ENCODE data around the gene OR14A2.
"Not testable (repeated sequence)": the region's sequence is repeated elsewhere in the genome, so short reads cannot be mapped to it uniquely, and the experiment has no call there.

Gene OR14A2

DNA sequence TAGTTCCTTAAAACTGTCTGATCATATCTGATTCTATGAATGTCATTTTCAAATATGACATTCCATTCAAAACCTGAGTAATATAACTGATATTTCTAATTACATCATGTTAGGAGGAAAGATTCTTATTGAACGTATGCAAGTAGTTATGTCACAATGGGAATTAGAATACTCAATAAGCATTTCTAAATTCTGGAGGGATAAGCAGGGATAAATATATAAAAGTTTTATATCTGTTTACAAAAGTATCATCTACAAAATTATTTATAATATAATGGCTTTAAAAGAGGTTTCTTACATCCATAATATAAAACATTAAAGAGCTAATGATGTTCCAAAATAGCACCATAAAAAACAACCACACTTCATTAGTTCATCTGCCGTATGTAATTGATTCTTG lies at the start of gene OR14A2:
Gene OR14A2, minus strand, starts transcription at position 101 of the 400 bp plus-strand sequence.
- DNase-seq (ENCODE audit: low spot score) = no peak

DNA sequence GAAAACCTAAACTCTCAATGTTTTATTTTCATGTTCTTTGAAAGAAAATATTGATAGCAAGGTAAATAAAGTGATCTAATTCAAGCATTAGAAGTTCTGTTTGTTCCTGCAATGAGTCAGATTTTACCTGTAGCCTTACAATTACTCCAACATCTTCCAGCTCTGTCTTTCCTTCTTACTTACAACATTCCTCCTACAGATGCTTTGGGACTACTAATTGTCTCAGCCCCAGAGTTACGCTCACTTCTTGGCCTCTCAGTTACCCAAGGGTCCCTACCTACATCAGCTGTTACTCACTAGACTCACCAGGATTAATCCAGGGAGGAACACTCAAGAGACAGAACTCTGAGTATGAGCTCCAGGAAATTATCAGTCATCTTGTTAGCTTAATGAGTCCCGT lies 49.6 kb upstream of the OR14A2 start:
- DNase-seq (ENCODE audit: low spot score) = no peak

DNA sequence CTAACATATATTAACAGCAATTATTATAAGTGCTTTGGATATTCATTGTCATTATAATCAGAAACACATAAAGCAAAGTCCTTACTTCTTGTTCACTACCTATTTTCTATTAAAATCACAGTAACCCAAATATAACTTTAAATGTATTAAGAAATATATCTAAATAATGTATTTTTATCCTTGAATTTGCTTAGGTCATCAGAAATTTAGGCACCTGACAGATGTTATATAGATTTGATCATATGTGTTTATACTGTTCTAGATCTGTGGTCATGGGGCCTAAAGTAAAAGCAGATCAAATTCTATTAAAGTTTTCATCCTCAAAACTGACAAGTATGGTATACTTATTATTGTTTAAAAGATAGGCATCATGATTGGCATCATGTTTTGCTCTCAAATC lies 21.7 kb upstream of the OR14A2 start:
- no peak for DNase-seq (ENCODE audit: low spot score)

DNA sequence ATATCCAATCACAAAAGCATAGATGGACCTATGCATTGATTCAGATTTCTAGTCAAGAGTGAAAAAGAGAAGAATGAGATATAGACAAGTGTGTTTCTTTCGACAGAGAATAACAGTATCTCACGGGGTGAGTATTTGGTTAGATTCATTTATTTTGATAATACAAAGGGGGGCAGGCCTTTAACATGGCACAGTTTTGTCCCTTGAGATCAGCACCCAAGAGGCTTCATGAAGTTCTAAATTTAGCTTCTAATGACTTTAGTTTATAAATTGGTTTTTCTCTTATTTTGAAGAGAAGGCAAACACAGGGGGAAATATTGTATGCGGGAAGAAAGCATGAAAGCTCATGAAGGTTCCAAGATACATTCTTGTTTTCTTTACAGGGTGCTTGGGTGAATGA lies 12.5 kb upstream of the OR14A2 start, which contains the start of gene OR1C1:
Gene OR1C1, minus strand, starts transcription at position 101 of the 400 bp plus-strand sequence. CDS start 2,150 bp downstream, outside the sequence.
- DNase-seq (ENCODE audit: low spot score) = no peak

DNA sequence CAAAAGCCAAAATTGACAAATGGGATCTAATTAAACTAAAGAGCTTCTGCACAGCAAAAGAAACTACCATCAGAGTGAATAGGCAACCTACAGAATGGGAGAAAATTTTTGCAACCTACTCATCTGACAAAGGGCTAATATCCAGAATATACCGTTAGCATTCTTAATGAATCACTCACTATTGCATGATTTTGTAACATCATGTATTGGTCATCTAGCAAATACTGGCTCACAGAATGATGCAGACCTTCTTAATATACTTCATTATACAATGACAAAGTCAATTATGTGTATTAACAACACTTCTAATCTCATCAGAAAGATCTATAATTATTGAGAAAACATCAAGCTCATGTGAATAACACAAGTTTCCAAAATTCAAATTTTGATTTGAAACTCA lies 6.4 kb upstream of the OR14A2 start:
- not testable (repeated sequence) for DNase-seq (ENCODE audit: low spot score)

DNA sequence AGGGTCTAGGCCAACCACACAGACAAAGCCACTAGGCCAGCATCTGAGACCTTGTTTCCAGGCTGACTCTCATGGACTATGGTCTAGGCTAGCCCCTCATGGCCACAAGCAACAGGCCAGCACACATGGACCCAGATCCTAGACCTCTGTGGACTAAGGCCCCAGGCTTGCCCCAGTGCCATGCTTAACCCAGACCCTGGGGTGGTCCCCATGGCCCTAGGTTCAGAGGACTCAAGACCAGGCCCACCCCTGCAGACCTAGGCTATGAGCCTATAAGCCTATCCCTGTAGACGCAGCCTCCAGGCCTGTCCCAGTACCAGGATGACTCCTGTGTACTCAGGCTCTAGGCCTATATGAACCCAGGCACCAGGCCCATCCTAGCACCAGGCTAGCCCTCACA lies 1.9 kb upstream of the OR14A2 start:
- DNase-seq (ENCODE audit: low spot score) = no peak

DNA sequence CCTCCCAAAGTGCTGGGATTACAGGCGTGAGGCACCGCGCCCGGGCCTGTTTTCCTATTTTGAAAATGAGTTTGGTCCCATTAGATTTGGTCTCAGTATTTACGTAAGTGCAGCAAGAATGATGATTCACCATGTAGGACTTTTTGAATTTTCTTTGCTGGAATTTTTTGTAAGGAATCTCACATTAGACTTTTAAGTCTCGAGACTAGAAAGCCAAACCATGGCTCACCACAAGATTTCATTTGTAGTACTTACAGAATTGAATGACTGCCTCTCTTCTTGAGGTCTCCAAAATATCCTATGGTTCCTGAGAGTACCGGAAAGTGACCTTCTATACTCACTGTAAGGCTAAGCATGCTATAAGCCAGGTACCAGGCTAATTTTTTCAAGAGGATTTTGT lies 325 bp downstream of the OR14A2 start:
- DNase-seq (ENCODE audit: low spot score) = no peak

DNA sequence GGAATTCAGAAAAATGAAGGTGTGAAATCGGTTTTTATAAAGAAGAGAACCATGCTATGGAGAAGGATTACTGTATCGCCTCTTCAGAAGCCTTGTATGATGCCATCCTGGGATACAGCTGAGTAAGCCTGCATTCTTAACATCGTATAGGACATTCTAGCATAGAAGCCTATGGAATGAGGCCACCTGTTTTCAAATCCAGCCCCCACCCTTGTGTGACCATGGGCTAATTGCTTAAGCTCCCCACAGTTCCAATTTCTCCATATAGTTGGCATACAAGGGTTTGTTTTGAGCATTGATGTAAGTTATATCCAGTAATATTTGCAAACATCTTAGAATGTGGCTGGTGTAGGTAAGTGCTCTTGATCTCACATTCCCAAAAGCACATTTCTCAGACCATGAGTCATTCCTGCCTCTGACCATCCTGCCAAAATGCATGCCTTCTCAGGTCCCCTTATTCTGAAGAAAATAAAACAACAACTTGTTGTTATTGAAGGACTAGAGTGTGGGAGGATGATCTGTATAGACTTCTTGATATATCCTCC lies 1.5 kb downstream of the OR14A2 start:
- no peak for DNase-seq (ENCODE audit: low spot score)

DNA sequence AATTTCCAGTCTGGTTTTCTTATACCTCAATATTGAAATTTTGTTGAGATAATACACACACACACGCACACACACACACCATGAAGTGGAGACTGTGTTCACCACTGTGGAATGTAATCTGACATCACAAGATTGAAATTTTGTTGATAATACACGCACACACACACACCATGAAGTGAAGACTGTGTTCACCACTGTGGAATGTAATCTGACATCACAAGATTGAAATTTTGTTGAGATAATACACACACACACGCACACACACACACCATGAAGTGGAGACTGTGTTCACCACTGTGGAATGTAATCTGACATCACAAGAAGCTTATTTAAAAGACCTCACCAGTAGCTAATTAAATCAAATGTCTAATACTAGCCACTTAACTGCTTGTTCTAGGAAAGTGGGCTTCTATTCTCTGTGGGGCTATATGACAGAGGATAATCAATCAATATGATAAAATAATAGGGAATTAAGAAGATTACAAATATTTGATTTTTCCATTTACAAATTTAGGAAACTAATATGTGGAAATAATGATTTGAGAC lies 5.7 kb downstream of the OR14A2 start:
- not testable (repeated sequence) for DNase-seq (ENCODE audit: low spot score)

DNA sequence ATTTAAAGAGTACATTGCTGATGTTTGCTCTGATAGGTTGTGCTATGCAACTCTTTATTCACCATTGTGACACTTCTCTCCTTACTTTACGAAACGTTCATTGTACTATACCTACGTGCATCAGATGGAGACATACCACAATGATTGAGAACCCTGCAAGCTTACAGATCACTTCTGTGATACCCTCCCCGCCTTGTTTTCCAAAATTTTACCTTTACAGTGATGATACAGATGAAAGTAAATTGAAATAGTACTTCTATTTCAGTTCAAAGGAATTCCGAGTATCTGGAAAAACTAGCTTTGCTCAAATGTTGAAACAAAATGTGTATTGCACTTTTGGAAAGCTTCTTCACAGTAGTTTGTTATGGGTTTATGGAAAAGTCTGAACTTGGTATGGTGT lies 6.2 kb downstream of the OR14A2 start:
- no peak for DNase-seq (ENCODE audit: low spot score)

DNA sequence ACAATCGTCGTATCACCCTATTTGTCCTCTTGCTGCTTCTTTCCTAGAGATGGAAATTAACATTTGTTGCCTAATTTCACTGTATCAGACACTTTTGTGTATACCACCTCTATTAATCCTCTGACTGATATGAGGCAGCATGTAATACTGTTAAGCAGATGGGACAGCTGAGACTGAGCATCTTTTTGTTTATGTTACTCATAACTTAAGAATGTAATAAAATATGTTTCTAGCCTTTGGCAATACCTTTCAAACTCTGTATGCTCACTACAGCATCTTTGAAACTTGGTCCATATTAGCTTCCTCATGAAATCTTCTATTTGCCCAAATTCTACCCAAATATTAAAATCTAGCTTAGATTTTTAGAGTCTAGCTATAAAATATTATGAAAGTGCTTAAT lies 7.2 kb downstream of the OR14A2 start:
- no peak for DNase-seq (ENCODE audit: low spot score)

DNA sequence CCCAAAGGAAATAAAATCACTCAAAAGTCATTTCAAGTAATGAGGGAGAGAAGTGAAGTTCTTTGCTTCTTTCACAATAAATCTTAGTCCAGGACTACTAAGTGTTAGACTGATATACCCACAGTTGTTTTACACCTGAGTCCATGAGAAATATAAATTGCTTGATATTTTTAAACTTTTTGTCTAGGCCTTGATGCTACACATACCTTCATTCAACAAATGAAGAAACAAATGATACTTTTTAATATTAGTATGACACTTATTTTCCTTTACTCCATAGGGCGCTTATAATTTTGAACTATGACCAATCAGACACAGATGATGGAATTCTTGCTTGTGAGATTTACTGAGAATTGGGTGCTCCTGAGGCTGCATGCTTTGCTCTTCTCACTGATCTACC lies 9.6 kb downstream of the OR14A2 start, which contains the start of gene OR14K1:
Gene OR14K1, plus strand, starts transcription at position 301 of the 400 bp plus-strand sequence. Its CDS starts 0 bp downstream, at position 301.
- no peak for DNase-seq (ENCODE audit: low spot score)

DNA sequence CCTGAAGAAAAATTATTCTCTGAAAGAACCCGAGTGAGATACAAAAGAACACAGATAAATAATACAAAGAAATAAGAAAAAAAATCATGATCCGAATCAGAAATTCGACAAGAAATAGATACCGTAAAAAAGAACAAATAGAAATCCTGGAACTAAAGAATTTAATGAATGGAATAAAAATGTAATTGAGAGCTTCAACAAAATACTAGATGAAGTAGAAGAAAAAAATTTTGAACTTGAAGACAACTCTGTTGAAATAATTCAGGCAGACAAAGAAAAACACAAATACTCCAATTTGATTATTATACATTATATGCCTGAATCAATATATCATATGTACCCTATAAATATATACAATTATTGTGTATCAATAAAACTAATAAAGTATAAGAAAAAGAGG lies 26.7 kb downstream of the OR14A2 start:
- DNase-seq (ENCODE audit: low spot score) = no peak

DNA sequence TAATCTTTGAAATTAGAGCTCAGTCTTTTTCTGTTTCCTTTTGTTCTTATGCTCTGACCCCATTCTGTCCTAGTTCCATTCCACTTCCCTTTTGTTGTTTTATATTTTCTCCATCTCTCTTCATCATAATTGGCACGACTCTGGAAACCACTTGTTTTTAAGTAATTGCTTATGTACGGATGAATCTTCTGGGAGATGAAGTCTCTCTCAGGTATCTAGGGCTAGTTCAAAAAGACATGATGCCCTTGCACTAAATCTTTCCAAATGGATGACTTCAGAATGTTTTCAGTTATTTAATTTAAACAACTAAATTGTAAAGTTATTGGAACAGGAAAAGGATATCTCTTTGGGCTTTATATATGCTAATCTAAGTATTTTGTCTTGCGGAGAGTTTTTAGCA lies 31.4 kb downstream of the OR14A2 start, which contains the start of gene OR6F1:
Gene OR6F1, minus strand, starts transcription at position 101 of the 400 bp plus-strand sequence. CDS start 3,891 bp downstream, outside the sequence.
- no peak for DNase-seq (ENCODE audit: low spot score)

DNA sequence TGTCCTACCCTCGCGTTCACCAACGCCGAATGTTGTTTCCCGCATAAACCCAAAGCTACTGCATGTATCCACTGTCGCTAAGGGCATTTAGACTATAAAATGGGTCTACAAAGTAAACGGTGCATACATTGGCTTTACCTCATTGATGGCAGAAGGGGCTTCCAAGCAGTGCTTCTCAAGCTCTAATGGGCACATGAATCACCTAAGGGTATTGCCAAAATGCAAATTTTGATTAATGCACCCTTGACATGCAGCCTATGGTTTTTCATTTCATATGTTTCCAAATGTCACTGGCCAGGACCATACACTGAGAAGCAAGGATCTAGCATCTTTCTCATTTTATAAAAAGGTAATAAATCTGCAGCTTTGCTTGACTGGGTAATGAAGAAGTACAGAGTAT lies 34.2 kb downstream of the OR14A2 start:
- DNase-seq (ENCODE audit: low spot score) = no peak

DNA sequence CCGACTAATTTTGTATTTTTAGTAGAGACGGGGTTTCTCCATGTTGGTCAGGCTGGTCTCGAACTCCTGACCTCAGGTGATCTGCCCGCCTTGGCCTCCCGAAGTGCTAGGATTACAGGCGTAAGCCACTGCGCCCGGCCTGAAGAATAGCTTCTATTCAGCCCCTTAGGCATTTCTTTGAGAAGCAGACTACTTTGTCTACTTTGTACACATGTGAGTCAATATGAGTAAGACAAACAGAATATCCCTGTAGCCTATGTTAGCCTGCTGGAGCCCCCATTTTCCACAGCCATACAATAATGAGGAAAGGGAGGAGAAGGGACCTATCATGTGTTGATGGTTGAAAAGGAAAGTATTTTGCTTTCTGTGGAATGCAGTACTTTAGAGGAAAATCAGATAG lies 37.3 kb downstream of the OR14A2 start:
- not testable (repeated sequence) for DNase-seq (ENCODE audit: low spot score)

DNA sequence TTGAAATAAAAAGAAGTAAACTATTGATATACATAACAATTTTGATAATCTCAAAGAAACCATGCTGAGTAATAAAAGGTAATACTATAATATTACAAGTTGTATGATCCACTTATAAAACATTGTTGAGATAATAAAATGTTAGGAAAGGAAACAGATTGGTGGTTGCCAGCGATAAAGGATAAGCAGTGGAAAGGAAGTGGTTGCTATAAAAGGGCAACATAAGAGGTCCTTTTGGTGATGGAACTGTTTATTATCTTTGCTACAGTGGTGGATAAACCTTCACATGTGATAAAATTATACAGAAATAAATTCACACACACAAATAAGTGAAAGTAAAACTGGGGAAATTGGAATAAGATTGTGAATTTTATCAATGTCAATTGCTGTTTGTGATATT lies 46.6 kb downstream of the OR14A2 start:
- DNase-seq (ENCODE audit: low spot score) = no peak

DNA sequence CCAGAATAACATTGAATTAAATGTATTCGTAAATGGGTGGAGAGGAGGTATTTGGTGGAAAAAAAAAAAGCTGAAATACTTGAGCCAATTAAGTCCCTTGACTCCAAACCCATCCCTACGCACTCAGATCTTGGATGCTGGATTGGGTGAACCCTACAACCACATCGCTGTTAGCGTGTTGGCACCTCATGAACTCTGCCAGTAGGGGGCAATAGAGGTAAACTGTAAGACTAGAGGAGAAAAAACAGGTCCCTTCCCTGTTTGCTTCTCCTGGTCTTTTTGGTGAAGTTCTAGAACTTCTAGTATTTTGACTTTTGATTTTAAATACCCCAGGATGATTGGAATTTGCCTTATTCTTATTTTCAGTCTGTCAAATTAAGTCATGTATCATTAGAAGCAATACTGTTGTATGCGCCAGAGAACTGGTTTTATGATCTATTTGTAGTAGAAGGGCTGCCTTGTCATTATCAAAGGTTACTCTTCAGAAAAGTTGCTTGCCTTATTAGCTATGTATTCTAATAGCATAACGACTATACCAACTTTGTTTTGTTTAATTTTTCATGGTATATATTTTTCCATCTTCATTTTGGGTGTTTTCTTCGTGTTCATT lies 66.5 kb downstream of the OR14A2 start:
- peak; percentile 6 for DNase-seq (ENCODE audit: low spot score)

DNA sequence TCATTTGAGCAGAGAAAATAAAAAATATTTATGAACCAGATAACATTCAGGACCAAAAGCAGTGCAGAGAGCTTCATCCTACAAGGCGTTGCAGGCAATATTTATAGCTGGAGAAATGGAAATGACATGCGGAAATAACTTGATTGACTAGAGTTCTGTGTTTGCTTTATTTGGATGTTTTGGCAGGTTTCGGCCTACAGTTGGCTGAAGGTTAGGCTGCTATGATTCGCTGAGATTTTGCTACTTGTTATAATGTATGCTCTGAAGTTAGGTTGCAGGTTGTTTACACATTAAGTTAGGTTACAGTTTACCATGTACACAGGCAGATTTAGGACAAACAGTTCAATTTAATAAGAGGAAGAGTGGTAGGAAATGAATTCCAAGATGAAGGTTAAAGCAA lies 67.8 kb downstream of the OR14A2 start:
- DNase-seq (ENCODE audit: low spot score) = no peak

DNA sequence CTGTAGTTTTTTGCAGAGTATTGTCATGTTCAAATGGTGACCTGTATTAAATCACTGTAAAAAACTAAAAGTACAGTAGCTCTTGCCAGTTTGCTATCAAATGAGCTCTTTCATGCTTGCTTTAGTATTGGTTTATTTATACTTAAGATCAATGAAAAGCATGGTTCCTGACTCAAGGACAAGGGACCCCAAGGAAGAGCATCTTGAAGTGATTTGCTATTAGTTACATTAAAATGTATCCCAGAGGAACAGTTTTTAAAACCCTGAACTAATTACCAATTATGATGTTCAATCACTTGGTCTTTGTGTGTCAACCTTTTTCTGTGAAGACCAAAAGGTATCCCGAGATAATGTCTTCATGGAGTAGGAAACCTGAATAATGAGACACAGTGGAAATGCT lies 68.3 kb downstream of the OR14A2 start, which contains the start of gene OR13G1:
Gene OR13G1, minus strand, starts transcription at position 101 of the 400 bp plus-strand sequence. CDS start 6,698 bp downstream, outside the sequence.
- DNase-seq (ENCODE audit: low spot score) = no peak

Data from putamen (tissue), 1 donor.